Measurements from ENCODE around the gene SMCO4.

SMCO4 gene

GRCh38 chr11:93528757-93529645, 14.2 kb downstream of the SMCO4 start:
- DNase-seq (ENCODE audit: low spot score), result no peak

- DNase-seq (ENCODE audit: low spot score), result no peak
Observed at GRCh38 chr11:93528252-93528651, 14.9 kb downstream of the SMCO4 start.

DNA sequence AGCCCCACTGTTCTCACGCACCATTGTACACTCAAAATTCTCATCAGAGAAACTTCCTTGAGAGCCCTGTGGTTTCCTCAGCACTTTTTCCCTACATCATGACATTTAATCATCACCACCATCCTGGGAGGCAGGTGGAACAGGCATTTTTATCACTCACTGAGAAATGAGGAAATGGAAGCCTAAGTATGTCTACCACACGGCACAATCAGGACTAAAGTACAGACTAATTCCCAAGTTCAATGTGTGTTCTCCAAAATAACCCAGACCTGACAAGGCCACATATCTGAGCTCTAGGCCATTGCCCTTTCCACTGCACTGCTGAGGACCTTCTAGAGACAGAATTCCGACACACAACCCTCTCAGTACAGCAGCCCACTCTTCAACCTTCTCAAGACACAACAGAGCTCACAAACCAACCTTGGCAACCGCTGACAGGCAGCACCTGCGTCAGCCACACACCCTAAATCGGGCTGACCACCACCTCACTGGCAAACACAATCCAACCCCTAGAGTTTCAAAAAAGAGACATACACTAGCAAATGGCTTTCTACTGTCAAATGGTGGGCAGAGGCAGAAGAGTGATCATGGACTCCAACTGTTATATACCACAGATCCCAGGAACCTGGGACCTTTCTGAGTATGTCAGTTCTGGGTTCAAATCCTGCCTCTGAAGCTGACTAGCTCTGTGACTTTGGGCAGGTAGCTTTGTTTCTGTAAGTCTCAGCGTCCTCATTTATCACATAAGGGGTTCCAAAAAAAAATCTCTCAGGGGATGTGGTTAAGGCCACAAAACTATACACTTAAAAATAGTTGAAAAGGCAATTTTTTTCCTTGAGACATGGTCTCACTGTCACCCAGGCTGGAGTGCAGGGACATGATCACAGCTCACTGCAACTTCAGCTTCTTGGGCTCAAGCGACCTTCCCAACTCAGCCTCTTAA, 16.3 kb downstream of the SMCO4 start:
- DNase-seq (ENCODE audit: low spot score), result no peak

DNA sequence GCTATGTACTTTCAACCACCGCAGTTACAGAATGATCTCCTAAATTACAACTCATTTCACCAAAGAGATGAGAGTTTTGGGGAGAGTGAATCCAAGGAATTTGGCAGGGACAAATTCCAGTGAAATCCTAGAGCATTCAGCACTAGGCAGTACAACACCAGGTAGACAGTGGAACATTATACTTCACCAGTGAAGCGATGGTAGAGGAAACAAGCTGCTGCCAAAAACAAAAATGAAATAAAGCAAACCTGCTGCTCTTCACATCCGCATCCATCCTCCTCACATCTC, 16.9 kb downstream of the SMCO4 start:
- DNase-seq (ENCODE audit: low spot score), result no peak

DNA sequence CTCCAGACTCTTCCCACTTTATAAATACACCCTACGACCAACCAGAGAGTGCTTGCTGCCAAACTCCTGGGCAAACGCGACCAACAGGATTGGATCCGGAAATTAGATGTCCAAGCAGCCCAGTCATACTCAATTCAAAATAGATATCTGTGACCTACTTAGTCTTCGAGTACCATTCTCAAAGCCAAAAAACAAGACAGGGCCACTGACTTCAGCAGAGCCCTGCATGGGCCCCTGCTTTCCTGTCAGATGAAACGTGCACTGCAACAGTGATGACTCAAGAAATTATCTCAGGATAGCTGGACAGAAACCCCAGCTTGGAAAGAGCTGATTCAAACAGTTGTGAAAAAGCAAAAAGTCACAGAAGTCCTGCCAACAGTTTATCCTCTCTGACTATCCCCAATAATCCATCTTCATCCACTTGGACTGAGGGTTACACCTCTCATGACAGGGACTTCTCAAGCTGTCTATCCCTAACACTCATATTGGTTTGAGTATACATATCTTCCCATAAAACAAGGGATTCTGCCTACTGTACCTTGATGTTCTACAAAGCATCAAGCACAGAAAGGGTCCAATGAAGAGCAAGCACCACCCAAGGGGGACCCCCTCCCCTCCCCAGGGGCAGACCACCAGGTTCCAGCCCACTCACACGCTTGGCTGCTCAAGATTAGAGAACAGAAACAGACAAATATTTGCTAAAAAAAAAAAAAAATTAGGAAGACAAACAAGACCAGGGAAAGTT, 17.4 kb downstream of the SMCO4 start:
- DNase-seq (ENCODE audit: low spot score), result no peak

DNA sequence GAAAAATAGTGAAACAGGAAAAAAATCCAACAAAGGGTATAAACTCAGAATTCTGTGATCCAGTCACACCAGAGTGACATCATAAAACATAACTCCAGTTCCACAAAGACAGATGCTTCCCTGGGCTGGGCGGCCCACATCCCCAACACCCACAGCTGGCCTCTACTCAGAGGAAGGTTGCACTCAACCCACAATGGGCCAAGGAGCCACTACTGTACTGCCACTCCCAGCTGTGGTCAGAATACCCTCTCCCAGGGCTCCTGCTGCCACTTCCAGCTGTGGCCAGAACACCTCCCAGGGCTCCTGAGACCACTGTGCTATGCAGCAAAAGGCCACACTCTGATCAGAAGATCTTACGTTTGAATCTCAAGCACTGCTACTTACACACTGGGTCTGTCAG, 18.3 kb downstream of the SMCO4 start:
- DNase-seq (ENCODE audit: low spot score), result no peak

GRCh38 chr11:93524173-93524536, 19.0 kb downstream of the SMCO4 start:
- no peak for DNase-seq (ENCODE audit: low spot score)

DNA sequence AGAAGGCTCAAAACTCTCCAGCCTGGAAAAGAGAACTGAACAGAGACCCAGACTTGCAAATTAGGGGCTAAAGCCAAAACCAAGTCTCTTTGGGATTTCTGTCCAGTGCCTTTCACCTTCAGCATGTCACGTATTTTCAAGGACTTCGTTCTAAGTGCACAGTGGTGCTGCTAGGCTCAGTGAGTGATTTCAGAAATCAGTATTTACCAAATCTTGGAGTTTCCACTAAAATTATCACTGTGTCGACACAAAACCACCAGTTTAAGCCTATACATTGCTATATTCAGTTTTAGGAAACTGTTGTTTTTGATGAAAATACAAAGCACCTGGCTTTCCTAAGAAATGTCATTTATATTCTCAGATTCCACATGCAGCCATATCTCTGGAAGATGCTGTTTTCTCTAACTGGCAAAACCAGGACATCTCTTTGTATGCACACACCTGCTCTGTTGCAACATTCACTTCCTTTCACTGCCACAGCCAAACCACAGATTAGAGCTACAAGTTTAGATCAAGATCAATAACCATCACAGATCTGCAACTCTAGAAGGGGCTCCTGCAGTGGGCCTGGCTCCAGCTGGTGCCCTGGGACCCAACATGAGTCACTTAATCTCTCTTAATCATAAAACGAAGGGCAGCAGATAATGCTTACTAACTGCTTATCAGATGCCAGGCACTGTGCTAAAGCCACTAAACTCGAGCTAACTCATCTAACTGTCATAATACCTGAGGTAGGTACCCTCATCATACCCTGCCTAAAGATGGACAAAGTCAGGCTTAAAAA, 22.3 kb downstream of the SMCO4 start:
- DNase-seq (ENCODE audit: low spot score), result no peak

GRCh38 chr11:93519179-93519578, 24.0 kb downstream of the SMCO4 start:
- DNase-seq (ENCODE audit: low spot score), result no peak

GRCh38 chr11:93518081-93518480, 25.1 kb downstream of the SMCO4 start:
- no peak for DNase-seq (ENCODE audit: low spot score)

GRCh38 chr11:93517611-93518010, 25.6 kb downstream of the SMCO4 start:
- no peak for DNase-seq (ENCODE audit: low spot score)

DNA sequence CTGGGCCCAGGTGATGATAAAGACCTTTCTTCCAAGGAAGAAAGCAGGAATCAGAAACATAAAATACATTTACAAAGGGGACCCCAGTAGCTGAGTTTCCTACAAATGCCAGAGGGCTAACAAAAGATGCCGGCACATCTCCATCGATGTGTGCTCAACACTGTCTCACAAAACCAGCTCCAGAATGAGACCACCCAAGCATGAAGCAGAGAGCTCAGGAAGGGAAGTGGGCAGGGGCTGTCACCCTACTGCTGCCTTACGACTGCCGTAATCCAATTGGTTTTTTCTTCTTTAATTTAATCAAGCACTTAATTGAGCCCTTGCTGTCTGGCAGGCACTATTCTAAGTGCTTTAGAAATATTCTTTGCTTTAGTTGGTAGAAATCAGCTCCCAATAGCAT, 26.1 kb downstream of the SMCO4 start:
- no peak for DNase-seq (ENCODE audit: low spot score)

DNA sequence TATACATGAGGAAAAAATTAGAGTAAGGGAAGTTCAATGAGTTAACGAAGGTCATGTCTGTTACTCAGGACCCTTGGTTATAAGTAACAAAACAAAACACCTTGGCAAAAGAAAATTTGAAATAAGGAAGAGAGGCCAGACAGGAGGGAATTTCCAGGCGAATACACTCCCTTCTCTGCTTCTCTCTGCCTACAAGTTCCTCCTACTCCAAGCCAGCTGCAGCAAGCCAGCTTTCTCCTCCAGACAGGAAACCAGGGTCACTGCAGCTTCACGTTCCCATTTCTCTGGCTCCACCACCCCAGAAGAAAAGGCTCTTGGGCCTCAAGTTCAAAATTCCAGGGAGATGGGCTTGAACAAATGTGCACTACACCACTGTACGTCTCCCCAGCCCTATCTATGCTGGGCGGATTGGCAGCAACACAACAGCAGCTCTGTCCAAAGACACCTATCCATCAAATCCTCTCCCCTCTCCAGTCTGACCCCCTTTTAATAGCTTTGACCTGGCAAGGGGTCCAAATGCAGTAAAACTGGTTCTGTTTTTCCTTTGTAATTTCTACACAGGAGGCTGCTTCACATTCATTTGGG, 27.7 kb downstream of the SMCO4 start:
- no peak for DNase-seq (ENCODE audit: low spot score)

- no peak for DNase-seq (ENCODE audit: low spot score)
Observed at GRCh38 chr11:93514712-93515111, 28.5 kb downstream of the SMCO4 start.

DNA sequence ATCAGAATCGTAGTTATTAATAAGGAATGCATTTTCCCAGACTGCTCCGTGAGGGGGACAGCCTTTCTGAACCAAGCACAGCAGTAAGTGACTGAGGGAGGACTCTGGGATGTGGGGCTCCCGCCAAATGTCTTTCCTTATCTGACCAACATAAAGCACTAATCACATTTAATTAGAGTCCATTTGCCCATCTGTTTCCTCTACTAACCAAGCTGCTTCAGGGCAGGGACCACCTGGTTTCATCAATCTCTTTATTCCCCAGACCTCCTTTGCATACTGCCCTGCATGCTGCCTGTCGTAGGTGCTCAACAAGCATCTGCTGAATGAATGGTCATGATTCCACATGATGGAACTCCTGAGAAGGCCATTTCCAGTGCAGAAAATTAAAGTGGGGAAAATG, 29.4 kb downstream of the SMCO4 start:
- no peak for DNase-seq (ENCODE audit: low spot score)

DNA sequence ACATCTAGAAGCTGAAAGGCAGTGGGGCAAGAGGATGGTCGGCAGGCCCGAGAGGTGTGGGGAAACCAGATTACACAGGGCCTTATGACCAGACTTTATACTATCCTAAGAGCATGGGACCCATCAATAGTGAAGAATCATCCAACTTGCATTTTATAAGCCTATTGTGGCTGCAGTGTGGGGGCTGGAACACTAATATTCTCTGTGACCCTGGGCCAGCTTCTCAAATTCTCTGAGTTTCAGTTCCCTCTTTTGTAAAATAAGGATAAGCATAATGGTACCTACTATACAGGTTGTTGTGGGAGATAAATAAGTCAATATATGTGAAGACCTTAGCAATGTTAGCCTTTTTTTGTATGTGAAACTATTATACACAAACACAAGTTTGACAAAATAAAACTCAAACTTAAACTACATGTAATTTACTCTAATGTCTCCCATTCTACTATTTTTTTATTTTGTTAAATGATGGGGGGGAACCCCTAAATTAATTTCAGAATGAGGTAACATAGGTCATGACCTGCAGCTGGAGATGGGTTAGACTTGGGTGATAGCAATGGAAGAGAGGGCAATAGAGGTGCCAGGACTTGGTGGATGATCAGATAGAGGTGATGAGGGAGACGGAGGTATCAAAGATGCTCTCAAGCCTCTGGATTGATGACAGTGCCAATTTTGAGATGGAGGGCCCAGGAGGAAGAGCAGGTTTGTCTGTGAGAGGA, 30.1 kb downstream of the SMCO4 start:
- no peak for DNase-seq (ENCODE audit: low spot score)

- DNase-seq (ENCODE audit: low spot score), result no peak
Observed at GRCh38 chr11:93512073-93512475, 31.1 kb downstream of the SMCO4 start.

DNA sequence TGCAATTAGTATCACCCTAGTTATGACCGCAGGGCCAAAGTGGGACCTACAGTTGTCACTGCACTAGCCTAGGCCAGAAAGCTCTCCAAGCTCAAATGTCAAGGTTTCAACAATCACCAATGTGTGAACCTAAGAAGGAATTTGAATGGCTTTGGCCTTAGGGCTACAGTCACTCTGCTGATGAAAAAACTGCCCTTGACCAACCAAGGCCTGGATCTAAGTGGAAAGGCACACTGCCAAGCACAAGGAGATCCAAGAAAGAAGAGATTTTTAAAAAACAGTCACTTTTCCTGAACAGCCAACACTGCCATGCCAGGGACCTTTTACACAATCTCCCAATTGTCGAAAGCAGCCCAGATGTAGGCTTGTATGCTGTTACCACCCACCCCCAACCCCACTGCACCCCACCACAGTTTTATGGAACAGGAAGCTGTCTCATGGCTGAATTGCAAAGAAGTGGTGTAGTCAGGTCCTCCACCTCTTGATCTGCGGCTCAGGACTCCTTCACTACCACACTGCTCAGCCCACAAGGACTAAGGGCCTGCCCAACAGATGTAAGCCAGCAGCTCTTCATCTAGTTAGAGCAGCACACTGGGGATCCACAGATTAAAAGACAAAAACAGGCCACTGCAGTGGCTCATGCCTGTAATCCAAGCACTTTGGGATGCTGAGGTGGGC, 32.9 kb downstream of the SMCO4 start:
- no peak for DNase-seq (ENCODE audit: low spot score)

GRCh38 chr11:93507517-93507916, 35.7 kb downstream of the SMCO4 start:
- no peak for DNase-seq (ENCODE audit: low spot score)

GRCh38 chr11:93505703-93506102, 37.5 kb downstream of the SMCO4 start:
- DNase-seq (ENCODE audit: low spot score), result no peak

Measured in AG08396 (cell line).